H1 (cell line): Measurements from ENCODE around the gene IER5. TPM values are rescaled to one million over a fixed set of nuclear protein-coding genes. Genes with fewer than 3 reads are reported as not detected.

Experiments
- CTCF ChIA-PET: fragments of 300-600 bp; sonication (Branson Sonifier 250); formaldehyde crosslinking; loops from one replicate; lab custom pipeline; 2021; ENCODE audit not compliant: partially characterized antibody; lab: Charles Lee
- POLR2A ChIA-PET: fragments of 300-600 bp; sonication (Branson Sonifier 250); formaldehyde crosslinking; loops from one replicate; lab custom pipeline; 2021; ENCODE audit warnings: inconsistent platforms; ENCODE audit not compliant: partially characterized antibody; lab: Charles Lee
- DNase-seq, 2 experiments: peaks; one replicate each; pipeline versions ENCODE4 v3.0.0 to v3.0.0-alpha.2; 2010 to 2022; ENCODE audit warnings: low spot score in 2 of 2, low read depth in 1 of 2, mixed read lengths in 1 of 2
- FAIRE-seq: peaks from 2 replicates; lab custom pipeline; 2011; peaks lifted over from hg19 to GRCh38; lab: Jason Lieb, UNC
- H2AFZ ChIP-seq: 2 replicates; pipeline ENCODE4 v1.8.1; 2012; ENCODE audit warnings: low read length, inconsistent platforms
- H2AK5ac ChIP-seq: 2 replicates; pipeline ENCODE4 v1.6.1; 2013; ENCODE audit warnings: low read depth, low read length
- H2BK120ac ChIP-seq: replicated peaks from 2 replicates; pipeline ENCODE3; 2013; ENCODE audit warnings: low read depth, low read length, inconsistent platforms
- H2BK12ac ChIP-seq: 2 replicates; pipeline ENCODE4 v1.6.1; 2013; ENCODE audit warnings: low read depth, low read length
- H2BK15ac ChIP-seq: 2 replicates; pipeline ENCODE4 v1.6.1; 2013; ENCODE audit warnings: low read length
- H2BK20ac ChIP-seq: 2 replicates; pipeline ENCODE4 v1.6.1; 2013; ENCODE audit warnings: low read length
- H2BK5ac ChIP-seq: 2 replicates; pipeline ENCODE4 v1.6.1; 2013; ENCODE audit warnings: low read depth, low read length
- H3K14ac ChIP-seq: 2 replicates; pipeline ENCODE4 v1.6.1; 2013; ENCODE audit warnings: inconsistent platforms; ENCODE audit not compliant: insufficient read length
- H3K18ac ChIP-seq: 2 replicates; pipeline ENCODE4 v1.6.1; 2013; ENCODE audit warnings: low read length; ENCODE audit errors: extremely low read depth
- H3K23ac ChIP-seq: 2 replicates; pipeline ENCODE4 v1.6.1; 2013; ENCODE audit warnings: inconsistent platforms; ENCODE audit not compliant: insufficient read length
- H3K23me2 ChIP-seq: 2 replicates; pipeline ENCODE4 v1.6.1; 2013; ENCODE audit warnings: low read depth, low read length
- H3K27ac ChIP-seq: 2 replicates; pipeline ENCODE4 v1.6.1; 2011; ENCODE audit warnings: low read depth, low read length, inconsistent platforms
- H3K27me3 ChIP-seq, 4 experiments: replicated peaks in 1 of 4; 1 replicate in 1 of 4; 2 replicates in 3 of 4; pipeline versions ENCODE4 v1.6.1 to v1.8.1; 2011 to 2013; ENCODE audit warnings: low read length in 3 of 4, mild to moderate bottlenecking in 3 of 4, inconsistent platforms in 2 of 4, mixed read lengths in 2 of 4, moderate library complexity in 1 of 4; ENCODE audit not compliant: control insufficient read depth in 3 of 4, insufficient read depth in 3 of 4; ENCODE audit errors: extremely low read depth in 1 of 4
- H3K36me3 ChIP-seq, 4 experiments: 2 replicates each; pipeline versions ENCODE4 v1.6.1 to v1.8.1; 2011 to 2013; ENCODE audit warnings: mild to moderate bottlenecking in 4 of 4, low read length in 3 of 4, moderate library complexity in 2 of 4, control low read depth in 1 of 4, inconsistent platforms in 1 of 4; ENCODE audit not compliant: insufficient read depth in 4 of 4, control insufficient read depth in 2 of 4
- H3K4ac ChIP-seq: replicated peaks from 2 replicates; pipeline ENCODE3; 2013; ENCODE audit warnings: low read length, low read depth, mixed read lengths, inconsistent platforms; ENCODE audit not compliant: insufficient read length
- H3K4me1 ChIP-seq, 4 experiments: replicated peaks in 1 of 4; 1 replicate in 1 of 4; 2 replicates in 3 of 4; pipeline versions ENCODE4 v1.6.1 to v1.8.1; 2011 to 2013; ENCODE audit warnings: low read length in 3 of 4, inconsistent platforms in 2 of 4, mixed read lengths in 1 of 4; ENCODE audit not compliant: insufficient read depth in 4 of 4, control insufficient read depth in 3 of 4
- H3K4me2 ChIP-seq, 2 experiments: 2 replicates each; pipeline versions ENCODE4 v1.6.1 to v1.8.1; 2011 to 2013; ENCODE audit warnings: low read depth in 2 of 2, low read length in 2 of 2, control low read depth in 1 of 2, inconsistent platforms in 1 of 2, mild to moderate bottlenecking in 1 of 2; ENCODE audit not compliant: insufficient read depth in 1 of 2
- H3K4me3 ChIP-seq, 4 experiments: fragments of 200-600, 300-600 bp in 1 of 4; sonication (generic), shearing (Covaris generic), sonication (Bioruptor Twin) in 1 of 4; 2 replicates each; pipeline versions ENCODE4 v1.5.1 to v1.8.1; 2011 to 2016; ENCODE audit warnings: low read length in 4 of 4, low read depth in 3 of 4, control low read depth in 2 of 4, inconsistent platforms in 2 of 4, mild to moderate bottlenecking in 2 of 4, mixed read lengths in 1 of 4, moderate library complexity in 1 of 4; ENCODE audit not compliant: insufficient read depth in 2 of 4; ENCODE audit errors: extremely low read depth in 1 of 4
- H3K56ac ChIP-seq: replicated peaks from 2 replicates; pipeline ENCODE3; 2013; ENCODE audit warnings: low read depth, mild to moderate bottlenecking, mixed read lengths, low read length, inconsistent platforms; ENCODE audit not compliant: insufficient read length
- H3K79me1 ChIP-seq: 2 replicates; pipeline ENCODE4 v1.6.1; 2013; ENCODE audit warnings: low read depth, low read length, control low read depth
- H3K79me2 ChIP-seq, 2 experiments: 2 replicates each; pipeline versions ENCODE4 v1.6.1 to v1.8.1; 2012 to 2013; ENCODE audit warnings: low read length in 2 of 2, mild to moderate bottlenecking in 2 of 2, inconsistent platforms in 1 of 2; ENCODE audit not compliant: insufficient read depth in 2 of 2, control insufficient read depth in 1 of 2
- H3K9ac ChIP-seq, 4 experiments: replicated peaks in 1 of 4; 1 replicate in 1 of 4; 2 replicates in 3 of 4; pipeline versions ENCODE4 v1.6.1 to v1.8.1; 2011 to 2013; ENCODE audit warnings: low read depth in 3 of 4, low read length in 3 of 4, control low read depth in 2 of 4, mild to moderate bottlenecking in 2 of 4, moderate library complexity in 2 of 4, inconsistent platforms in 1 of 4; ENCODE audit errors: extremely low read depth in 1 of 4
- H3K9me3 ChIP-seq, 2 experiments: 2 replicates each; pipeline versions ENCODE4 v1.6.1 to v1.8.1; 2012 to 2013; ENCODE audit warnings: mild to moderate bottlenecking in 2 of 2, moderate library complexity in 2 of 2, control low read depth in 1 of 2, inconsistent platforms in 1 of 2, low read depth in 1 of 2, low read length in 1 of 2, mixed read lengths in 1 of 2; ENCODE audit not compliant: insufficient read depth in 2 of 2
- H4K20me1 ChIP-seq, 2 experiments: replicated peaks in 1 of 2; 2 replicates each; pipeline versions ENCODE3 to v1.8.1; 2011 to 2013; ENCODE audit warnings: inconsistent platforms in 2 of 2, low read length in 2 of 2, mild to moderate bottlenecking in 1 of 2; ENCODE audit not compliant: insufficient read depth in 2 of 2, control insufficient read depth in 1 of 2
- H4K5ac ChIP-seq: 2 replicates; pipeline ENCODE4 v1.6.1; 2013; ENCODE audit warnings: low read length, low read depth, mixed read lengths, inconsistent platforms; ENCODE audit not compliant: insufficient read length
- H4K8ac ChIP-seq: 2 replicates; pipeline ENCODE4 v1.8.0; 2013; ENCODE audit warnings: mild to moderate bottlenecking, moderate library complexity, low read length, inconsistent platforms; ENCODE audit not compliant: insufficient read depth; ENCODE audit errors: extremely low read depth
- H4K91ac ChIP-seq: replicated peaks from 2 replicates; pipeline ENCODE3; 2013; ENCODE audit warnings: low read length, mixed read lengths, inconsistent platforms; ENCODE audit not compliant: insufficient read length
- BACH1 ChIP-seq: IDR thresholded peaks from 2 replicates; pipeline ENCODE4 v1.6.1; 2012; ENCODE audit warnings: low read length, improper control_type of control experiment
- CTCF ChIP-seq, 3 experiments: IDR thresholded peaks; 1 replicate in 2 of 3; 2 replicates in 1 of 3; pipeline versions ENCODE4 v1.5.1 to v1.6.1; 2011; ENCODE audit warnings: low read length in 3 of 3, mild to moderate bottlenecking in 3 of 3, inconsistent platforms in 2 of 3, low read depth in 1 of 3, moderate library complexity in 1 of 3; ENCODE audit not compliant: insufficient read depth in 1 of 3; ENCODE audit errors: control extremely low read depth in 1 of 3
- RAD21 ChIP-seq, 2 experiments: IDR thresholded peaks in 1 of 2; conservative IDR thresholded peaks in 1 of 2; 2 replicates each; pipeline ENCODE4 v1.6.1; 2011; ENCODE audit warnings: low read depth in 2 of 2, low read length in 2 of 2, improper control_type of control experiment in 1 of 2, inconsistent platforms in 1 of 2, mild to moderate bottlenecking in 1 of 2, moderate library complexity in 1 of 2
- SUZ12 ChIP-seq: fragments of 200-600 bp; sonication (generic); IDR thresholded peaks from 2 replicates; pipeline ENCODE4 v1.6.1; 2012; ENCODE audit warnings: mild to moderate bottlenecking, inconsistent platforms, low read length, moderate library complexity, mixed read lengths
- WGBS, 2 experiments: shearing (Covaris generic) in 1 of 2; methylation state at CpG; one replicate each; pipeline versions ENCODE4 v1.1.6 to v1.1.7; 2013 to 2015; ENCODE audit warnings: low lambda C conversion rate in 2 of 2, mixed read lengths in 2 of 2, inconsistent platforms in 1 of 2, low coverage in 1 of 2, missing lambda C conversion rate in 1 of 2; ENCODE audit not compliant: insufficient replicate concordance in 2 of 2, insufficient coverage in 1 of 2, insufficient read length in 1 of 2; ENCODE audit errors: extremely low coverage in 1 of 2, missing lambda C conversion rate in 1 of 2; 5-methylcytosine and 5-hydroxymethylcytosine counted together
- polyA plus RNA-seq, 7 experiments: library from polyadenylated mRNA; depleted of rRNA in 3 of 7; stranded (reverse) in 5 of 7; unstranded in 2 of 7; fragments of >200 nt in 5 of 7; fragments of 200-250 nt in 2 of 7; gene quantifications; 1 replicate in 5 of 7; 2 replicates in 1 of 7; 4 replicates in 1 of 7; pipeline versions ENCODE4 v1.2.1 to v1.2.3, GENCODE V29; 2011 to 2013; ENCODE audit warnings: missing spikeins in 2 of 7, mixed read lengths in 2 of 7
- total RNA-seq: library from RNA; stranded (reverse); fragmentation: NEBNext Ultra II Directional; extraction: Animal tissue kit (Norgen Biotek cat#: 25700); gene quantifications from 2 replicates; pipeline ENCODE4 v1.2.1, GENCODE V29; 2021

The IER5 gene
- total and polyA plus RNA-seq, 2 of the 8 experiments (the other 6 are each of a cell fraction or from before 2014, with no cell fraction given), result 3.5 to 7.7 TPM

GRCh38 chr1:181083842-181084605 lies 4.5 kb upstream of the IER5 start:
- no peak overlapping the region for H4K5ac ChIP-seq
- H3K27me3 ChIP-seq, result peaks cover 0 to 15% (median 10%) of the 10 kb centered on the region in 4 experiments; a peak in 6 of 7 replicates
- H3K79me1 ChIP-seq, result no peaks in the 10 kb centered on the region
- WGBS, 2 experiments, result 58% methylated on average over 6 of the region's 6 CpGs; no CpG with 5 or more reads in 1 of the 2 experiments
- CTCF ChIA-PET, result interaction anchor here (0.6 to 4.8 kb wide), 29 partner anchors 8 to 526 kb away, joined by 3 to 64 read pairs (median 4); no protein-coding TSS in a partner anchor
- no peaks in the 10 kb centered on the region for H3K9me3 ChIP-seq
- no peak overlapping the region for H4K8ac ChIP-seq
- TF ChIP-seq BACH1 (no peak), RAD21 (IDR thresholded peaks at IDR 0.05 in 1 of 2, conservative IDR thresholded peaks at IDR 0.05 in 1 of 2; ENCODE audit: low read depth in 2 of 2, low read length in 2 of 2) (peak; percentile 87 to 92), CTCF (IDR thresholded peaks at IDR 0.05; ENCODE audit: control extremely low read depth in 1 of 3, insufficient read depth in 1 of 3, low read depth in 1 of 3, low read length in 3 of 3) (peak; percentile 55 to 79 (median 74)), SUZ12 (no peak)
- no peak overlapping the region for H2BK5ac ChIP-seq
- FAIRE-seq (no peak), DNase-seq (no peak)
- H3K79me2 ChIP-seq, result no peaks in the 10 kb centered on the region
- peak overlapping the region; percentile 61; the same call in 1 of the 2 replicates for H2BK15ac ChIP-seq
- no peak overlapping the region for H3K18ac ChIP-seq
- no peak overlapping the region for H2BK20ac ChIP-seq
- H3K9ac ChIP-seq, result no peak overlapping the region
- H3K4ac ChIP-seq, result no peak overlapping the region
- peaks cover 9% of the 10 kb centered on the region for H3K23me2 ChIP-seq
- H3K4me1 ChIP-seq, result peaks cover 0 to 4% (median 0%) of the 10 kb centered on the region in 4 experiments; a peak in 1 of 7 replicates
- H3K4me3 ChIP-seq, result no peak overlapping the region
- no peak overlapping the region for H2AFZ ChIP-seq
- H4K20me1 ChIP-seq, result peaks cover 0 to 3% of the 10 kb centered on the region in 2 experiments
- POLR2A ChIA-PET, result interaction anchor here (0.7 to 1.7 kb wide), 4 partner anchors 21 to 68 kb away, joined by 3 to 5 read pairs (median 4); no protein-coding TSS in a partner anchor
- no peak overlapping the region for H2BK120ac ChIP-seq
- no peak overlapping the region for H2BK12ac ChIP-seq
- no peak overlapping the region for H3K27ac ChIP-seq
- H3K4me2 ChIP-seq, result no peak overlapping the region
- no peak overlapping the region for H3K56ac ChIP-seq
- no peak overlapping the region for H3K23ac ChIP-seq
- no peak overlapping the region for H2AK5ac ChIP-seq
- no peak overlapping the region for H4K91ac ChIP-seq
- H3K36me3 ChIP-seq, result no peaks in the 10 kb centered on the region
- no peak overlapping the region for H3K14ac ChIP-seq
